ENCODE data around the gene PIK3CA. TPM values are rescaled to one million over a fixed set of nuclear protein-coding genes. Genes with fewer than 3 reads are reported as not detected.

Gene PIK3CA
- total RNA-seq, 1 donor from 2014 or later: 28.0 TPM

DNA sequence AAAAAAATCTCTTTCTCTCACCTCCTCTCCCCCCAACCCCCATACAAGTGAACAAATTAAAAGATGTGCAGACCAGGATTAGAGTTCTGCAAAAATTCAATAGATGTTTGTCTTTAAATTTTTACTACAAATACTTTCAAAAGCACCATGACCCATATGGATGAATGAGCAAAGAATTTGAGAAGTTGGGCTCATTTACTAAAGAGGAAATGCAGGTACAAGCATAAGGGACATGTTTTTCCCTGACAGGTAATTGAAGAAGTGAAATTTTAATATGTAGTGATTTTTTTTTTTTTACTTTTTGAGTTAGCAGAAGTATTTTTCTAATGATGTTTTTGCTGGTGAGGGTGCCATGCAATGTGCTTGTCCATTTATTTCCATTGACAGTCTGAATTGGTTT is 15.3 kb downstream of the PIK3CA start:
- no peaks in the 10 kb centered on the region for H3K27me3 ChIP-seq (ENCODE audit: insufficient read depth, low read length)
- no peaks in the 10 kb centered on the region for H3K36me3 ChIP-seq (ENCODE audit: insufficient read depth, low read length)
- Mint-ChIP-seq H3K9me3 (ENCODE audit: unreplicated experiment) (peaks cover 1% of the 10 kb centered on the region), H3K27me3 (ENCODE audit: low read depth, unreplicated experiment) (no peaks in the 10 kb centered on the region), H3K4me1 (ENCODE audit: low read depth, unreplicated experiment) (peaks cover 11% of the 10 kb centered on the region), H3K36me3 (ENCODE audit: low read depth, unreplicated experiment) (peaks cover 2% of the 10 kb centered on the region), H3K27ac (ENCODE audit: unreplicated experiment) (no peak overlapping the region), H3K4me3 (ENCODE audit: unreplicated experiment) (no peak overlapping the region)
- DNase-seq (ENCODE audit: low read depth): no peak
- H4K20me1 ChIP-seq (ENCODE audit: insufficient read depth, low read length): peaks cover 19% of the 10 kb centered on the region
- no peak overlapping the region for H3K9ac ChIP-seq (ENCODE audit: low read length)
- H2AFZ ChIP-seq (ENCODE audit: low read depth, low read length): no peak overlapping the region
- FAIRE-seq: no peak
- H3K4me2 ChIP-seq (ENCODE audit: low read length): no peak overlapping the region
- H3K79me2 ChIP-seq (ENCODE audit: insufficient read depth, low read length): peaks cover 67% of the 10 kb centered on the region
- no peak overlapping the region for H3K4me3 ChIP-seq (ENCODE audit: insufficient read depth, low read depth, low read length)
- no peak for TF ChIP-seq EZH2 (IDR thresholded peaks at IDR 0.05; ENCODE audit: insufficient read depth, low read length)
- TF ChIP-seq, protein P1, sequence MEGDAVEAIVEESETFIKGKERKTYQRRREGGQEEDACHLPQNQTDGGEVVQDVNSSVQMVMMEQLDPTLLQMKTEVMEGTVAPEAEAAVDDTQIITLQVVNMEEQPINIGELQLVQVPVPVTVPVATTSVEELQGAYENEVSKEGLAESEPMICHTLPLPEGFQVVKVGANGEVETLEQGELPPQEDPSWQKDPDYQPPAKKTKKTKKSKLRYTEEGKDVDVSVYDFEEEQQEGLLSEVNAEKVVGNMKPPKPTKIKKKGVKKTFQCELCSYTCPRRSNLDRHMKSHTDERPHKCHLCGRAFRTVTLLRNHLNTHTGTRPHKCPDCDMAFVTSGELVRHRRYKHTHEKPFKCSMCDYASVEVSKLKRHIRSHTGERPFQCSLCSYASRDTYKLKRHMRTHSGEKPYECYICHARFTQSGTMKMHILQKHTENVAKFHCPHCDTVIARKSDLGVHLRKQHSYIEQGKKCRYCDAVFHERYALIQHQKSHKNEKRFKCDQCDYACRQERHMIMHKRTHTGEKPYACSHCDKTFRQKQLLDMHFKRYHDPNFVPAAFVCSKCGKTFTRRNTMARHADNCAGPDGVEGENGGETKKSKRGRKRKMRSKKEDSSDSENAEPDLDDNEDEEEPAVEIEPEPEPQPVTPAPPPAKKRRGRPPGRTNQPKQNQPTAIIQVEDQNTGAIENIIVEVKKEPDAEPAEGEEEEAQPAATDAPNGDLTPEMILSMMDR (IDR thresholded peaks at IDR 0.05; ENCODE audit: insufficient read depth, low read depth, low read length): no peak
- no peaks in the 10 kb centered on the region for H3K4me1 ChIP-seq (ENCODE audit: insufficient read depth, low read length)
- H3K9me3 ChIP-seq (ENCODE audit: insufficient read depth, low read depth, low read length): no peaks in the 10 kb centered on the region
- H3K27ac ChIP-seq (ENCODE audit: low read depth, low read length): no peak overlapping the region

DNA sequence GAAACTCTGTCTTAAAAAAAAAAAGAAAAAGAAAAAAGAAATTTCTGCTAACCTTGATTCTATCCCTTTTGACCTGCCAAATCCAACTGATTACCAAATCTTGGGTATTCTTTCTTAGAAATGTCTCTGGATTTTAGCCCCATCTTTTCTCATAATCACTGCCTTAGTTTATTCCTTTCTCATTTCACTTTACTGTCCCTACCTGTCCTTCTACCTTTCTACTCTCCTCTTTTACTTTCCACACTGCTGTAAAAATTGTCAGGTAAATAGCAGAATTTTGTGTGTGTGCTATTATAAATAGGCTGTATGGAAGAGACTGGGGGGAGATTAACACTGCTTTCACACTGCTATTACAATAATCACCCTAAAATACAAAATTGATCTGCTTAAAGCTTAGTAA is 16.7 kb downstream of the PIK3CA start:
- H3K79me2 ChIP-seq (ENCODE audit: insufficient read depth, low read length): peaks cover 67% of the 10 kb centered on the region
- FAIRE-seq: no peak

DNA sequence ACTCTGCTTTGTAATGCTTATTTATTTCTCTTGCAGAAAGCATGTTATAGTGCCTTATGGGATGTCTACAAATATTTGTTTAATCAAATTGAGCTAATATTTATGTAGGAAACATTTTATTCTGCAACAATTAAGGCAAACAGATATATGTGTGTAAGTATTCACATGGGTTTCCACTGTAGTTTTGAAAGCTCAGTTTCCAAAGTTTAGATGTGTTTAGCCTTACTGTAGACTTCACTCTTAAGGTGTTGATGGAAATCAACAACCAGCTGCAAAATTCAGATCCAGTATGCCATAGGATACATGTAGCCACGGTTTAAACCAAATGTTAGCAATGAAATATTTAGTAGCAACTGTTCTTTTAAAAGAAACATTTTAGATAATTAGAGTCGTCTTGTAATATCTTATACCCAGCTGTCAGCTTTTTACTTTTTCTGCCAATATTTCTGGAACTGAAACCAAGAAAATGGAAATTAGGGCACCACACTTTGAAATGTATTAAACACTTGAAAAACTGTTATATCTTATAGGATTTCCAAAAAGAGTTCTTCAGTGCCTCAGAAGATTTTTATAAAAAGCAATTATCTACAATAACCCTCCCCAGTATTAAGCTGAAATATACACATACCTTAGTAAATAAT is 18.5 kb downstream of the PIK3CA start:
- no peaks in the 10 kb centered on the region for H3K9me3 ChIP-seq (ENCODE audit: insufficient read depth, low read depth, low read length)
- H4K20me1 ChIP-seq (ENCODE audit: insufficient read depth, low read length): peaks cover 19% of the 10 kb centered on the region
- H3K9ac ChIP-seq (ENCODE audit: low read length): no peak overlapping the region
- H3K27me3 ChIP-seq (ENCODE audit: insufficient read depth, low read length): no peaks in the 10 kb centered on the region
- TF ChIP-seq EZH2 (IDR thresholded peaks at IDR 0.05; ENCODE audit: insufficient read depth, low read length): no peak
- TF ChIP-seq, protein P1 (IDR thresholded peaks at IDR 0.05; ENCODE audit: insufficient read depth, low read depth, low read length): no peak
- peaks cover 13% of the 10 kb centered on the region for H3K4me1 Mint-ChIP-seq (ENCODE audit: low read depth, unreplicated experiment)
- no peak overlapping the region for H3K4me3 Mint-ChIP-seq (ENCODE audit: unreplicated experiment)
- no peaks in the 10 kb centered on the region for H3K36me3 ChIP-seq (ENCODE audit: insufficient read depth, low read length)
- no peak overlapping the region for H3K27ac Mint-ChIP-seq (ENCODE audit: unreplicated experiment)
- no peak overlapping the region for H3K4me3 ChIP-seq (ENCODE audit: insufficient read depth, low read depth, low read length)
- no peaks in the 10 kb centered on the region for H3K4me1 ChIP-seq (ENCODE audit: insufficient read depth, low read length)
- H3K9me3 Mint-ChIP-seq (ENCODE audit: unreplicated experiment): no peaks in the 10 kb centered on the region
- no peak overlapping the region for H3K4me2 ChIP-seq (ENCODE audit: low read length)
- no peaks in the 10 kb centered on the region for H3K36me3 Mint-ChIP-seq (ENCODE audit: low read depth, unreplicated experiment)
- no peaks in the 10 kb centered on the region for H3K27me3 Mint-ChIP-seq (ENCODE audit: low read depth, unreplicated experiment)
- FAIRE-seq: no peak
- H3K27ac ChIP-seq (ENCODE audit: low read depth, low read length): no peak overlapping the region
- DNase-seq (ENCODE audit: low read depth): no peak
- no peak overlapping the region for H2AFZ ChIP-seq (ENCODE audit: low read depth, low read length)
- peaks cover 64% of the 10 kb centered on the region for H3K79me2 ChIP-seq (ENCODE audit: insufficient read depth, low read length)

More for the DNA sequence above, 16.7 kb downstream of the PIK3CA start:
- Mint-ChIP-seq H3K4me3 (ENCODE audit: unreplicated experiment) (no peak overlapping the region), H3K9me3 (ENCODE audit: unreplicated experiment) (peaks cover 1% of the 10 kb centered on the region), H3K27ac (ENCODE audit: unreplicated experiment) (no peak overlapping the region), H3K4me1 (ENCODE audit: low read depth, unreplicated experiment) (peaks cover 15% of the 10 kb centered on the region), H3K27me3 (ENCODE audit: low read depth, unreplicated experiment) (no peaks in the 10 kb centered on the region), H3K36me3 (ENCODE audit: low read depth, unreplicated experiment) (peaks cover 2% of the 10 kb centered on the region)
- Histone ChIP-seq H3K36me3 (ENCODE audit: insufficient read depth, low read length) (no peaks in the 10 kb centered on the region), H2AFZ (ENCODE audit: low read depth, low read length) (no peak overlapping the region), H3K27ac (ENCODE audit: low read depth, low read length) (no peak overlapping the region), H3K9ac (ENCODE audit: low read length) (no peak overlapping the region), H3K4me3 (ENCODE audit: insufficient read depth, low read depth, low read length) (no peak overlapping the region), H3K27me3 (ENCODE audit: insufficient read depth, low read length) (no peaks in the 10 kb centered on the region), H3K9me3 (ENCODE audit: insufficient read depth, low read depth, low read length) (no peaks in the 10 kb centered on the region), H4K20me1 (ENCODE audit: insufficient read depth, low read length) (peaks cover 22% of the 10 kb centered on the region), H3K4me1 (ENCODE audit: insufficient read depth, low read length) (no peaks in the 10 kb centered on the region), H3K4me2 (ENCODE audit: low read length) (no peak overlapping the region)
- TF ChIP-seq, protein P1 (IDR thresholded peaks at IDR 0.05; ENCODE audit: insufficient read depth, low read depth, low read length): no peak
- TF ChIP-seq EZH2 (IDR thresholded peaks at IDR 0.05; ENCODE audit: insufficient read depth, low read length): no peak
- no peak for DNase-seq (ENCODE audit: low read depth)
